DMS114 treated with DMSO at 0.1 percent for 48 hours (cell line): ENCODE data around the gene CBL.
A peak's percentile ranks its signal among the peaks of the same experiment; 100 is the strongest.
"Not testable (repeated sequence)": the region's sequence is repeated elsewhere in the genome, so short reads cannot be mapped to it uniquely, and the experiment has no call there.

Experiments used
- DNase-seq: peaks from one replicate; lab custom pipeline; 2025; ENCODE audit not compliant: unreplicated experiment; lab: John Stamatoyannopoulos, UW

Gene CBL

GRCh38 chr11:119205574-119206510 is at the start of gene CBL:
TSS of gene CBL (plus strand) at chr11:119206339. CDS start at chr11:119206418, 79 bp downstream.
- peak; percentile 56 for DNase-seq

GRCh38 chr11:119156496-119156895 is 49.6 kb upstream of the CBL start:
- DNase-seq, result no peak

DNA sequence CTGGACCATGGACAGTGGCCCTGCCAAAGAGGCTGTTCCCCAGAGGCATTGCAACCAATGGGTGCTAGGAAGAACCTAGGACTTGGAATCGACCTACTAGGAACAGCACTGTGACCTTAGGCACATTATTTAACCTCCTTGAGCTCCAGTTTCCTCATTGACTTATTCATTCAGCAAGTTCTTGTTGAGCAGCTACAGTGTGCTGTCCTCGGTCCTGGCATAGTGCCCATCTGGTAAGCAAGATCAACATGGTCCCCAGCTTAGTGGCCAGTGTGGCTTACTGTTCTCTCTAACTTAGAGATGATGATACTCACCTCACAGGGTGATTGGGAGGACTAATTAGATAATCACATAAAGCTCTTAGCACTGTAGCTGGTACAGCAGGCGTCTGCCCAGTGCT is 49.1 kb upstream of the CBL start:
- no peak for DNase-seq

DNA sequence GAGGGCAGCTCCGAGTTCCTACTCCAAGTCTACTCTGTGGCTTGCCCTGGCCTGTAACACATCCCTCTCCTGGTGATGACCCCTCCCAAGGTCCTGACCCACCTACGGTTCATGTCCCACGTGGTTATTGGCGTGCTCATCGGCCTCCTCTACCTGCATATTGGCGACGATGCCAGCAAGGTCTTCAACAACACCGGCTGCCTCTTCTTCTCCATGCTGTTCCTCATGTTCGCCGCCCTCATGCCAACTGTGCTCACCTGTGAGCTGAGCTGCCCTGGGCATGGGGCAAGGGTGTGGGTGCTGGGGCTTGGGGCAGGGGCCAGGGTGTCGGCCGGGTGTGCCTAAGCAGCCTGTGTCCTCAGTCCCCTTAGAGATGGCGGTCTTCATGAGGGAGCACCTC is 47.7 kb upstream of the CBL start:
- no peak for DNase-seq

DNA sequence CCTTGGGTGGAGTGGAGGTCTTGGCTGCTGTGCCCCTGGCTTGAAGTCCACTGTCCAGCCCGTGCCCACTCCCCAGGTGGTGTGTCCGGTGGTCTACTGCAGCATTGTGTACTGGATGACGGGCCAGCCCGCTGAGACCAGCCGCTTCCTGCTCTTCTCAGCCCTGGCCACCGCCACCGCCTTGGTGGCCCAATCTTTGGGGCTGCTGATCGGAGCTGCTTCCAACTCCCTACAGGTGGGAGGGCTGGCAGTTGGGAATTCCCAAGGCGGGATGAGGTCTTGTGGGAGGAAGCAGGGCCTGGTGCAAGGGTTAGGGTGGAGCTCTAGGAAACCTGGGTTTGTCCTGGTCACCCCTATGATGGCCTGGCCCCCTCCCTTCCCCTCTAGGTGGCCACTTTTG is 46.0 kb upstream of the CBL start:
- no peak for DNase-seq

DNA sequence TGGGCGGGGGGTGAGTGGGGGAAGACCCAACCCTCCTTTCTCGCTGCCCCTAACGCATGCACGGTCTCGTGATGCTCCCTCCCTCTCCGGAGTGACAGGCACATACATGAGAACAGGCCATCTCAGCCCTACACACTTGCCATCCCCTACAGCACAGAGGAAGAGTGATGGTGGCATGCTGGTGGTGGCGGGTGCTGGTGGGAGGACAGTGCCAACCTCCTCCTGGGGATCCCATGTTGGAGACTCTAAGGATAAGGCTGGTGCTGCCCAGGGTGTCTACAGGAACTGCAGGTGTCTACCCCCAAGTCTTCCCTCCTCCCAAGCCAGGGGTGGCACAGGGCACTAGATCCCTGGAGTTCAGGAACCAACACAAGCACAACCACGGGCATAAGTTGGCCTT is 44.3 kb upstream of the CBL start:
- DNase-seq, result no peak

GRCh38 chr11:119166368-119167076 is 39.6 kb upstream of the CBL start:
- no peak for DNase-seq

DNA sequence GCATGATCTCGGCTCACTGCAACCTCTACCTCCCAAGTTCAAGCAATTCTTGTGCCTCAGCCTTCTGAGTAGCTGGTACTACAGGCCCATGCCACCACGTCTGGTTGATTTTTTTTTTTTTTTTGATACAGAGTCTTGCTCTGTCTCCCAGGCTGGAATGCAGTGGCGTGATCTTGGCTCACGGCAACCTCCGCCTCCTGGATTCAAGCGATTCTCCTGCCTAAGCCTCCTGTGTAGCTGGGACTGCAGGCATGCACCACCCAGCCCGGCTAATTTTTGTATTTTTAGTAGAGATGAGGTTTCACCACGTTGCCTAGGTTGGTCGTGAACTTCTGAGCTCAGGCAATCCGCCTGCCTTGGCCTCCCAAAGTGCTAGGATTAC is 39.1 kb upstream of the CBL start:
- DNase-seq, result not testable (repeated sequence)

DNA sequence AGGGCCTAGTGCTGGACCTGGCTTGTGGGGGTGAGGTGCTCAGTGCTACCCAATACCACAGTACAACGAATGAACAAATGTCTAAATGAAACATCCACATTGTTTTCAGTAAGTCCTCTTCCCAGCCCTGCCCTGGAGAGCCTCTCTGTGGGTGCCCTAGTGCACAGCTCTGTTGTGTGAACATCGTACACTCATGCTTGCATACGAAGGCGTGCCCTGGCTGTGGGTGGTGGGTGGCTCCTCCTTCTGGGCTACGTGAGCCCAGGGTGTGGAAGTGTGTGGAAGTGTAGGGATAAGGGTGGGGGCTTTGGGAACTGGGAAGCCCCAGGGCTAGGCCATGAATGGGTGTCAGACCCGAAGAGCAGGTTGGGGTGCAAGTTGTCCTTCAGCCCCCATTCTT is 38.2 kb upstream of the CBL start:
- DNase-seq, result no peak

DNA sequence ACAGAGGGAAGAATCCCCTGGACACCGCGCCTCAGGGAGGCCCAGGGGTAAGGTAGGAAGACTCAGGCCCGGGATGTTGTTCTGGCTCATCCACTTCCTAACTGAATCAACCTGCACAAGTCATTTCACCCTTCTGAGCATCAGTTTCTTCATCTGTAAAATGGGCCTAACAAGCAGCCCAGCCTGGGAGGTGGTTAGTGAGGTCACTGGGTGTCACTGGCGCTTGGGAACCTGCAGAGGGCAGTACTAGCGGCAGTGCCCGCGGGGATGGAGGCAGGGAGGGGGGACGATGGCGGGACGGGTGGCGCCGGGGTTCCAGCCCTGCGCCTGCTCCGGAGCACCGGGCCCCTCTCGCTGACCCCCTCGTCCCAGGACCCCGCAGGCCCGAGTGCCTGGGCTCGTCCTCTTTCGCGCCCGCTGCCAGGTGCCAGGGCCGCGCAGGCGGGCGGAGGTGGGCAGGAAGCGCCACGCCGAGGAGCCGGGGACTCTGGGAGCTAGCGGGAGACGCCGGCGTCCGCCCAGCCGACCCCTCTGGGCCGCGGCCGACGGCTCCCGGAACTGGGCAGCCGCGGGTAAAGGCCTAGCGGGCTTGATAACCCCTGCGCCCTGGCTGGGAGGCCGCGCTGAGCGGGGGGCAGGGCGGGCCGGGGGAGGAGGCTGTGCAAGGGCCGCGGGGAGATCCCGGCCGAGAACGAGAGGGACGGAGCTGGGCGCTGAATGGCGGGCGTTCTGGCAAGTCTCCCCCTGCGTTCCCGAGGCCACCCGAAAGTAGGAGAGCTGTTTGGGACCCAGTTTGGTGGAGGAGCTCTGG is 37.5 kb upstream of the CBL start, which contains the start of gene NLRX1:
TSS of gene NLRX1 (plus strand) at position 255 of the 811 bp plus-strand sequence. CDS start 2,679 bp downstream, outside the sequence.
- DNase-seq, result no peak

- DNase-seq, result no peak
These were observed 36.8 kb upstream of the CBL start for GRCh38 chr11:119169282-119169719.

- DNase-seq, result no peak
These were observed 33.6 kb upstream of the CBL start for GRCh38 chr11:119172513-119172912.

DNA sequence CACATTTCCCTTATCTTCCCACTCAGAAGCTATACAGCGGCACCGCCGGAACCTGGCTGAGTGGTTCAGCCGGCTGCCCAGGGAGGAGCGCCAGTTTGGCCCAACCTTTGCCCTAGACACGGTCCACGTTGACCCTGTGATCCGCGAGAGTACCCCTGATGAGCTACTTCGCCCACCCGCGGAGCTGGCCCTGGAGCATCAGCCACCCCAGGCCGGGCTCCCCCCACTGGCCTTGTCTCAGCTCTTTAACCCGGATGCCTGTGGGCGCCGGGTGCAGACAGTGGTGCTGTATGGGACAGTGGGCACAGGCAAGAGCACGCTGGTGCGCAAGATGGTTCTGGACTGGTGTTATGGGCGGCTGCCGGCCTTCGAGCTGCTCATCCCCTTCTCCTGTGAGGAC is 32.7 kb upstream of the CBL start:
- no peak for DNase-seq

DNA sequence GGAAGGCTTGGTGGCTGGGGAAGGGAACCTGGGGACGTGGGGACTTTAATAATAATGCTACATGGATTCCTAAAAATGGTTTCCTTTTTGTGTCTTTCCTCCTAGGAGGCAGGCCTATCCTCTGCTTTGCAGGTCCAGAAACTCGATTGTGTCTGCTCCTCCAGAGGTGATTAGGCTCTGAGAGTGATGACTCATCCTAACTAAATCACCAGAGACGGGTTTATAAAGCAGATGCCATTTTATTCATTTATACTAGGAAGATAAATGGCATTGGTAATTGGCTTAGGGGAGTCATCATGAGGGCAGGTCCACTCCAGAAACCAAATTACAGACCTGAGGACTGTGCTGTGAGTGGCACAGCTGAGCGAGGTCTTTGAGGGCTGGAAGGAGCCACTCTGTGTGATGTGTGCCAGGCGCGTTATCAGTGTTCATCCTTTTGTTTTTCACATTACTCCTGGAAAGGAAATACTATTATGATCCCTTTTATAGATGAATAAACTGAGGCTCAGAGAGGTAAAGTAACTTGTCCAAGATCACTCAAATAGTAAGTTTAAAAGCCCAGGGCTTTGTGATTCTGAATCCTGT is 30.6 kb upstream of the CBL start:
- no peak for DNase-seq

GRCh38 chr11:119178166-119178680 is 27.9 kb upstream of the CBL start:
- no peak for DNase-seq

DNA sequence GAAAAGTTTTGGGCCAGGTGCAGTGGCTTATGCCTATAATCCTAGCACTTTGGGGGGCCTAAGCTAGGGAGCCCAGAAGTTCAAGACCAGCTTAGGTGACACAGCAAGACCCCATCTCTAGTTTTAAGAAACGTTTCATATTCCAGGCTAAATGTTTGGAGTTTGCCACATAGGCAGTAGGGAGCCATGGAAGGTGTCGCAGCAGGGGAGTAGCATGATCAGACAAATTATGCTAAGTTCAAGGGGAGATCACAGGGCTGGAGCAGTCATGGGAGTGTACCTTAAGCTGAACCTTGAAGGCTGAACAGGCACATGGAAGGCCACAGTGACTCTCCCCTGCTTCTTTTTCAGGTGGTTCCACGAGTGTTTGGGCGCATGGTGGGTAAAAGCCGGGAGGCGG is 26.8 kb upstream of the CBL start:
- DNase-seq, result no peak

- DNase-seq, result no peak
These were observed 26.2 kb upstream of the CBL start for GRCh38 chr11:119179983-119180382.

- DNase-seq, result no peak
These were observed 25.1 kb upstream of the CBL start for GRCh38 chr11:119180729-119181676.

DNA sequence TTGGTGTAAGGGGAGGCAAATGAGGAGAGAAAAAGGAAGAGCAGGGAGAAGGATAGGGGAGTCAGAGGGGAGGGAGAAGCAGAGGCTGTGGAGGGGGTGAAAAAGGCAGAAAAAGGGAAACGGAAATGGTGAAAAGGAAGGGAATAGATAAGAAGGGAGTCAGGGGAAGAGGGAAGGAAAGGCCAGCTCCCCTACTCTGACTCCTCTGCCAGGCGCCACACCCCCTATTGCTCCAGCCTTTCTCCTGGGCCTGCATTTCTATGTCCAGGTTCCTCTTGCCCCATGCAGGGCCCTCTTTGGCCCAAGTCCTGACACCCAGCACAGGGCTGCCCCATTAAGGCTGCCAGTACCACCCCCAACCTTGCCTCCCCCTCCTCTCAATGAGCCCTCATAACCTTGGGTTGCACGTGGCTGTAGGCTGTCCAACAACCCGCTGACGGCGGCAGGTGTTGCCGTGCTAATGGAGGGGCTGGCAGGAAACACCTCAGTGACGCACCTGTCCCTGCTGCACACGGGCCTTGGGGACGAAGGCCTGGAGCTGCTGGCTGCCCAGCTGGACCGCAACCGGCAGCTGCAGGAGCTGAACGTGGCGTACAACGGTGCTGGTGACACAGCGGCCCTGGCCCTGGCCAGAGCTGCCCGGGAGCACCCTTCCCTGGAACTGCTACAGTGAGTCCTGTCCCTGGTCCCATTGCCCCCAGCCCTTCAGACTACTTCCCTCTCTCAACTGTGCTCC is 24.3 kb upstream of the CBL start:
- DNase-seq, result no peak
